Esophagus (tissue), 2 donors: Measurements from ENCODE around the gene ISG20. TPM values are rescaled to one million over a fixed set of nuclear protein-coding genes. Genes with fewer than 3 reads are reported as not detected.

Experiments used
- H3K27ac ChIP-seq, 2 donors: one replicate each; pipeline ENCODE4 v1.5.1; 2013; ENCODE audit warnings: low read depth in 2 of 2, mild to moderate bottlenecking in 2 of 2, inconsistent platforms in 1 of 2, low read length in 1 of 2, moderate library complexity in 1 of 2
- H3K27me3 ChIP-seq, 2 donors: one replicate each; pipeline ENCODE4 v1.6.1; 2013; ENCODE audit warnings: low read length in 2 of 2, control low read depth in 1 of 2, mild to moderate bottlenecking in 1 of 2; ENCODE audit not compliant: insufficient read depth in 2 of 2, control insufficient read depth in 1 of 2
- H3K36me3 ChIP-seq, 2 donors: one replicate each; pipeline ENCODE4 v1.6.1; 2013; ENCODE audit warnings: low read length in 1 of 2; ENCODE audit not compliant: control insufficient read depth in 2 of 2, insufficient read depth in 2 of 2
- H3K4me1 ChIP-seq, 2 donors: one replicate each; pipeline ENCODE4 v1.6.1; 2013; ENCODE audit warnings: low read length in 1 of 2; ENCODE audit not compliant: control insufficient read depth in 2 of 2, insufficient read depth in 2 of 2
- H3K4me3 ChIP-seq, 2 donors: one replicate each; pipeline ENCODE4 v1.5.1; 2013; ENCODE audit warnings: low read length in 2 of 2, mild to moderate bottlenecking in 2 of 2, low read depth in 1 of 2, moderate library complexity in 1 of 2
- H3K9me3 ChIP-seq, 2 donors: one replicate each; pipeline ENCODE4 v1.6.1; 2013; ENCODE audit warnings: mild to moderate bottlenecking in 2 of 2, low read depth in 1 of 2, low read length in 1 of 2, moderate library complexity in 1 of 2; ENCODE audit not compliant: control insufficient read depth in 2 of 2, insufficient read depth in 1 of 2
- WGBS, 2 donors: extraction: QIAGEN DNeasy Blood & Tissue Kit; methylation state at CpG; one replicate each; pipeline ENCODE4 v1.1.7; 2013; 5-methylcytosine and 5-hydroxymethylcytosine counted together
- polyA plus RNA-seq, 2 donors: library from polyadenylated mRNA; stranded (reverse); fragments of 200-250 nt; gene quantifications; one replicate each; pipeline ENCODE4 v1.2.3, GENCODE V29; 2013
- donor health status: healthy with polysubstance abuse.
- donor health status: Bipolar disorder and iron deficiency.

The ISG20 gene
- polyA plus RNA-seq, 2 donors, result 25.1 to 30.4 TPM

GRCh38 chr15:88608607-88609181, 30.1 kb upstream of the ISG20 start:
- Histone ChIP-seq H3K4me3 (no peak overlapping the region), H3K9me3 (no peaks in the 10 kb centered on the region), H3K27me3 (peaks cover 0 to 23% of the 10 kb centered on the region in 2 donors), H3K27ac (no peak overlapping the region), H3K36me3 (no peaks in the 10 kb centered on the region), H3K4me1 (no peaks in the 10 kb centered on the region)
- 70 to 79% methylated on average over 4 of the region's 4 CpGs for WGBS, 2 donors

GRCh38 chr15:88609344-88610090, 29.3 kb upstream of the ISG20 start:
- H3K27ac ChIP-seq, result no peak overlapping the region
- H3K4me3 ChIP-seq, result no peak overlapping the region
- 64 to 65% methylated on average over 4 of the region's 4 CpGs for WGBS, 2 donors
- H3K4me1 ChIP-seq, result no peaks in the 10 kb centered on the region
- no peaks in the 10 kb centered on the region for H3K36me3 ChIP-seq
- no peaks in the 10 kb centered on the region for H3K9me3 ChIP-seq
- H3K27me3 ChIP-seq, result peaks cover 0 to 15% of the 10 kb centered on the region in 2 donors

- no peaks in the 10 kb centered on the region for H3K36me3 ChIP-seq
- no peaks in the 10 kb centered on the region for H3K9me3 ChIP-seq
- no peak overlapping the region for H3K27ac ChIP-seq
- WGBS, 2 donors, result 38 to 48% methylated on average over 4 of the region's 4 CpGs
- H3K27me3 ChIP-seq, result peaks cover 0 to 3% of the 10 kb centered on the region in 2 donors
- H3K4me3 ChIP-seq, result no peak overlapping the region
- no peaks in the 10 kb centered on the region for H3K4me1 ChIP-seq
Observed at GRCh38 chr15:88610701-88611231, 28.1 kb upstream of the ISG20 start.

GRCh38 chr15:88612186-88612796, 26.5 kb upstream of the ISG20 start:
- Histone ChIP-seq H3K4me3 (no peak overlapping the region), H3K9me3 (no peaks in the 10 kb centered on the region), H3K27me3 (no peaks in the 10 kb centered on the region), H3K27ac (no peak overlapping the region), H3K36me3 (no peaks in the 10 kb centered on the region), H3K4me1 (no peaks in the 10 kb centered on the region)
- 59 to 69% methylated on average over 7 of the region's 7 CpGs for WGBS, 2 donors

- Histone ChIP-seq H3K27ac (no peak overlapping the region), H3K9me3 (no peaks in the 10 kb centered on the region), H3K4me1 (no peaks in the 10 kb centered on the region), H3K4me3 (no peak overlapping the region), H3K36me3 (no peaks in the 10 kb centered on the region), H3K27me3 (no peaks in the 10 kb centered on the region)
- WGBS, 2 donors, result 35 to 42% methylated on average over 7 of the region's 7 CpGs
Observed at GRCh38 chr15:88613074-88613944, 25.5 kb upstream of the ISG20 start.

- Histone ChIP-seq H3K4me3 (no peak overlapping the region), H3K27ac (no peak overlapping the region), H3K27me3 (no peaks in the 10 kb centered on the region), H3K4me1 (no peaks in the 10 kb centered on the region), H3K36me3 (no peaks in the 10 kb centered on the region), H3K9me3 (no peaks in the 10 kb centered on the region)
- WGBS, 2 donors, result 60 to 69% methylated on average over 11 of the region's 11 CpGs
Observed at GRCh38 chr15:88615303-88616107, 23.3 kb upstream of the ISG20 start.

GRCh38 chr15:88616240-88616639, 22.6 kb upstream of the ISG20 start:
- 83 to 86% methylated on average over 4 of the region's 4 CpGs for WGBS, 2 donors

GRCh38 chr15:88617031-88617722, 21.6 kb upstream of the ISG20 start:
- 90 to 91% methylated on average over 10 of the region's 10 CpGs for WGBS, 2 donors
- no peaks in the 10 kb centered on the region for H3K27me3 ChIP-seq
- H3K4me3 ChIP-seq, result no peak overlapping the region
- no peaks in the 10 kb centered on the region for H3K9me3 ChIP-seq
- H3K27ac ChIP-seq, result no peak overlapping the region
- no peaks in the 10 kb centered on the region for H3K36me3 ChIP-seq
- H3K4me1 ChIP-seq, result peaks cover 0 to 4% of the 10 kb centered on the region in 2 donors

More at GRCh38 chr15:88616240-88616639, 22.6 kb upstream of the ISG20 start:
- Histone ChIP-seq H3K9me3 (no peaks in the 10 kb centered on the region), H3K36me3 (no peaks in the 10 kb centered on the region), H3K27ac (no peak overlapping the region), H3K4me3 (no peak overlapping the region), H3K4me1 (no peaks in the 10 kb centered on the region), H3K27me3 (no peaks in the 10 kb centered on the region)
